OCI-LY1 (cell line): ENCODE data around the gene KIRREL3.

Source experiments
- H2AFZ ChIP-seq: fragments of 200-600 bp; sonication (generic), shearing (Covaris generic); 2 replicates; pipeline ENCODE4 v1.6.0; 2014; ENCODE audit warnings: antibody characterized with exemption, mild to moderate bottlenecking, low read length
- H3F3A ChIP-seq: fragments of 200-600 bp; sonication (generic), shearing (Covaris generic); 2 replicates; pipeline ENCODE4 v1.6.0; 2014; ENCODE audit warnings: mild to moderate bottlenecking, antibody characterized with exemption, low read length, moderate library complexity; ENCODE audit not compliant: insufficient read depth
- H3K27ac ChIP-seq: fragments of 200-600 bp; sonication (generic); 2 replicates; pipeline ENCODE4 v1.5.1; 2014; ENCODE audit warnings: low read length, mixed run types, mild to moderate bottlenecking, low read depth; ENCODE audit not compliant: poor library complexity, severe bottlenecking
- H3K27me3 ChIP-seq: fragments of 200-600 bp; sonication (generic); 2 replicates; pipeline ENCODE4 v1.6.0; 2014; ENCODE audit warnings: antibody characterized with exemption, mild to moderate bottlenecking, low read length, moderate library complexity; ENCODE audit not compliant: insufficient read depth
- H3K36me3 ChIP-seq: fragments of 200-600 bp; sonication (generic); 2 replicates; pipeline ENCODE4 v1.6.1; 2014; ENCODE audit warnings: mild to moderate bottlenecking, antibody characterized with exemption, low read length, moderate library complexity, mixed read lengths; ENCODE audit not compliant: insufficient read depth
- H3K4me1 ChIP-seq: fragments of 200-600 bp; sonication (generic); 2 replicates; pipeline ENCODE4 v1.5.1; 2014; ENCODE audit warnings: mild to moderate bottlenecking, low read length, moderate library complexity; ENCODE audit not compliant: insufficient read depth, severe bottlenecking
- H3K4me2 ChIP-seq: fragments of 200-600 bp; sonication (generic), shearing (Covaris generic); 2 replicates; pipeline ENCODE4 v1.6.1; 2014; ENCODE audit warnings: low read length
- H3K4me3 ChIP-seq: fragments of 200-600 bp; sonication (generic); 2 replicates; pipeline ENCODE4 v1.5.1; 2014; ENCODE audit warnings: low read length, low read depth, mild to moderate bottlenecking, mixed read lengths; ENCODE audit not compliant: poor library complexity, severe bottlenecking
- H3K79me2 ChIP-seq: fragments of 200-600 bp; shearing (Covaris generic); 2 replicates; pipeline ENCODE4 v1.6.1; 2016; ENCODE audit warnings: mixed run types, low read length, mixed read lengths; ENCODE audit not compliant: insufficient read depth
- H3K9ac ChIP-seq: fragments of 200-600 bp; sonication (generic), shearing (Covaris generic); 2 replicates; pipeline ENCODE4 v1.6.1; 2014; ENCODE audit warnings: mild to moderate bottlenecking, low read length, mixed read lengths
- H3K9me2 ChIP-seq: fragments of 200-600 bp; sonication (generic), shearing (Covaris generic); 2 replicates; pipeline ENCODE4 v1.6.1; 2014; ENCODE audit warnings: low read depth, mild to moderate bottlenecking, low read length, mixed read lengths
- H3K9me3 ChIP-seq: fragments of 200-600 bp; shearing (Covaris generic); 2 replicates; pipeline ENCODE4 v1.6.1; 2014; ENCODE audit warnings: low read length, mixed read lengths
- H4K20me1 ChIP-seq: fragments of 200-600 bp; sonication (generic), shearing (Covaris generic); 2 replicates; pipeline ENCODE4 v1.6.0; 2016; ENCODE audit warnings: mild to moderate bottlenecking, low read length; ENCODE audit not compliant: insufficient read depth
- CTCF ChIP-seq: fragments of 200-600 bp; sonication (generic), shearing (Covaris generic); IDR thresholded peaks from 2 replicates; pipeline ENCODE4 v1.5.1; 2017; ENCODE audit warnings: mild to moderate bottlenecking, antibody characterized with exemption, low read length, moderate library complexity, mixed read lengths
- EZH2 ChIP-seq: fragments of 200-600 bp; sonication (generic), shearing (Covaris generic); IDR thresholded peaks from 2 replicates; pipeline ENCODE4 v1.8.0; 2017; ENCODE audit warnings: borderline replicate concordance, mixed run types, mild to moderate bottlenecking, antibody characterized with exemption, low read length, moderate library complexity, mixed read lengths

Gene KIRREL3

GRCh38 chr11:126437731-126438130 is 562.8 kb downstream of the KIRREL3 start:
- no peaks in the 10 kb centered on the region for H3K9me3 ChIP-seq
- H3K79me2 ChIP-seq: no peaks in the 10 kb centered on the region
- H3K4me3 ChIP-seq: no peak overlapping the region
- no peaks in the 10 kb centered on the region for H4K20me1 ChIP-seq
- H3K9me2 ChIP-seq: no peaks in the 10 kb centered on the region
- H3K4me1 ChIP-seq: no peaks in the 10 kb centered on the region
- no peak overlapping the region for H3K27ac ChIP-seq
- H3K36me3 ChIP-seq: no peaks in the 10 kb centered on the region
- no peak overlapping the region for H3K4me2 ChIP-seq
- H3K9ac ChIP-seq: no peak overlapping the region
- TF ChIP-seq CTCF (no peak), EZH2 (no peak)
- H2AFZ ChIP-seq: no peak overlapping the region
- no peaks in the 10 kb centered on the region for H3K27me3 ChIP-seq
- H3F3A ChIP-seq: no peaks in the 10 kb centered on the region

GRCh38 chr11:126436209-126436755 is 564.3 kb downstream of the KIRREL3 start:
- no peak overlapping the region for H2AFZ ChIP-seq
- no peaks in the 10 kb centered on the region for H3K36me3 ChIP-seq
- no peak overlapping the region for H3K4me2 ChIP-seq
- H3K79me2 ChIP-seq: no peaks in the 10 kb centered on the region
- no peak overlapping the region for H3K4me3 ChIP-seq
- no peaks in the 10 kb centered on the region for H3K4me1 ChIP-seq
- H4K20me1 ChIP-seq: no peaks in the 10 kb centered on the region
- no peaks in the 10 kb centered on the region for H3F3A ChIP-seq
- H3K9me2 ChIP-seq: no peaks in the 10 kb centered on the region
- no peak overlapping the region for H3K9ac ChIP-seq
- no peak overlapping the region for H3K27ac ChIP-seq
- H3K27me3 ChIP-seq: no peaks in the 10 kb centered on the region
- TF ChIP-seq CTCF (no peak), EZH2 (no peak)
- no peaks in the 10 kb centered on the region for H3K9me3 ChIP-seq

GRCh38 chr11:126434950-126435335 is 565.6 kb downstream of the KIRREL3 start:
- Histone ChIP-seq H3K4me3 (no peak overlapping the region), H3K9me3 (no peaks in the 10 kb centered on the region), H3F3A (no peaks in the 10 kb centered on the region), H3K4me2 (no peak overlapping the region), H4K20me1 (no peaks in the 10 kb centered on the region), H3K27ac (no peak overlapping the region), H3K9me2 (no peaks in the 10 kb centered on the region), H3K36me3 (no peaks in the 10 kb centered on the region), H3K27me3 (no peaks in the 10 kb centered on the region), H2AFZ (no peak overlapping the region), H3K79me2 (no peaks in the 10 kb centered on the region), H3K4me1 (no peaks in the 10 kb centered on the region), H3K9ac (no peak overlapping the region)
- TF ChIP-seq CTCF (no peak), EZH2 (no peak)
